T-cell (primary cell): ENCODE data around the gene SMPDL3B. TPM values are rescaled to one million over a fixed set of nuclear protein-coding genes. Genes with fewer than 3 reads are reported as not detected.

ENCODE experiments used
- ATAC-seq, 4 experiments: fragments of 200-7000 bp in 3 of 4; fragments of 150-1000 bp in 1 of 4; cut with Tn5 transposase; replicated peaks in 1 of 4; 1 replicate in 3 of 4; 2 replicates in 1 of 4; pipeline ENCODE4 v1.10.0; 2021; ENCODE audit warnings: moderate library complexity in 3 of 4, mild to moderate bottlenecking in 2 of 4, moderate number of reproducible peaks in 1 of 4
- CTCF ChIA-PET, 2 donors: fragments of 300-600 bp; sonication (Branson Sonifier 250); formaldehyde crosslinking; loops; one replicate each; lab custom pipeline; 2022; ENCODE audit warnings: antibody characterized with exemption in 2 of 2; lab: Charles Lee
- POLR2A ChIA-PET, 2 donors: fragments of 300-600 bp; sonication (Branson Sonifier 250); formaldehyde crosslinking; loops; one replicate each; lab custom pipeline; 2022; ENCODE audit warnings: antibody characterized with exemption in 2 of 2; lab: Charles Lee
- DNase-seq, 35 experiments: peaks; one replicate each; pipeline versions ENCODE4 v3.0.0 to v3.0.0-alpha.2; 2013 to 2023
- H3K27ac ChIP-seq: one replicate; pipeline ENCODE4 v1.5.1; 2013; ENCODE audit warnings: low read length
- H3K27me3 ChIP-seq, 2 experiments: replicated peaks in 1 of 2; 1 replicate in 1 of 2; 2 replicates in 1 of 2; pipeline versions ENCODE4 v1.6.1 to v1.7.0; 2013; ENCODE audit warnings: low read length in 1 of 2, mixed read lengths in 1 of 2; ENCODE audit not compliant: control insufficient read depth in 2 of 2, insufficient read depth in 2 of 2; ENCODE audit errors: extremely low read depth in 1 of 2
- H3K36me3 ChIP-seq, 2 donors: 1 replicate in 1 of 2; 2 replicates in 1 of 2; pipeline versions ENCODE4 v1.6.1 to v1.7.0; 2013; ENCODE audit warnings: low read length in 1 of 2; ENCODE audit not compliant: control insufficient read depth in 2 of 2, insufficient read depth in 1 of 2; ENCODE audit errors: extremely low read depth in 1 of 2
- H3K4me1 ChIP-seq, 2 experiments: 1 replicate in 1 of 2; 2 replicates in 1 of 2; pipeline versions ENCODE4 v1.6.1 to v1.7.0; 2013; ENCODE audit warnings: low read length in 2 of 2, mixed read lengths in 1 of 2; ENCODE audit not compliant: insufficient read depth in 2 of 2, control insufficient read depth in 1 of 2; ENCODE audit errors: extremely low read depth in 1 of 2
- H3K4me3 ChIP-seq, 2 donors: 1 replicate in 1 of 2; 2 replicates in 1 of 2; pipeline versions ENCODE4 v1.5.1 to v1.7.0; 2013; ENCODE audit warnings: mild to moderate bottlenecking in 2 of 2, low read length in 1 of 2, moderate library complexity in 1 of 2; ENCODE audit not compliant: control insufficient read depth in 1 of 2; ENCODE audit errors: extremely low read depth in 1 of 2
- H3K9me3 ChIP-seq: 2 replicates; pipeline ENCODE4 v1.7.0; 2013
- H3K27ac Mint-ChIP-seq, 2 donors: one replicate each; pipeline ENCODE4 v1.8.0; 2020 to 2021; ENCODE audit warnings: mild to moderate bottlenecking in 2 of 2, mixed read lengths in 2 of 2
- H3K27me3 Mint-ChIP-seq, 2 donors: one replicate each; pipeline ENCODE4 v1.8.0; 2021 to 2022; ENCODE audit warnings: mixed read lengths in 2 of 2
- H3K36me3 Mint-ChIP-seq: one replicate; pipeline ENCODE4 v1.8.0; 2021; ENCODE audit warnings: mixed read lengths
- H3K4me1 Mint-ChIP-seq, 3 donors: one replicate each; pipeline ENCODE4 v1.8.0; 2020 to 2022; ENCODE audit warnings: mixed read lengths in 3 of 3, mild to moderate bottlenecking in 1 of 3
- H3K4me3 Mint-ChIP-seq, 3 donors: one replicate each; pipeline ENCODE4 v1.8.0; 2020 to 2022; ENCODE audit warnings: mild to moderate bottlenecking in 3 of 3, mixed read lengths in 3 of 3, moderate library complexity in 3 of 3
- H3K9me3 Mint-ChIP-seq, 3 donors: one replicate each; pipeline ENCODE4 v1.8.0; 2020 to 2022; ENCODE audit warnings: mixed read lengths in 3 of 3
- WGBS: methylation state at CpG from one replicate; pipeline ENCODE4 v1.1.5; 2013; ENCODE audit warnings: missing lambda C conversion rate; ENCODE audit not compliant: insufficient coverage; 5-methylcytosine and 5-hydroxymethylcytosine counted together
- total RNA-seq, 35 experiments: library from RNA in 6 of 35; stranded (reverse) in 6 of 35; fragments of 120-200 nt in 1 of 35; gene quantifications; one replicate each; pipeline versions ENCODE4 v1.2.1 to v1.2.4 and lab custom pipeline; 2013 to 2026

The SMPDL3B gene
- total RNA-seq (under 1 TPM in 4 of 5 donors, not detected in 1; 0.22 to 0.44 (median 0.33) TPM), total RNA-seq (lab: John Stamatoyannopoulos, UW) (0 to 0.34 (median 0.08) reads per million in 29 experiments)
- not detected for total RNA-seq (2013)

GRCh38 chr1:27934818-27935549, at the start of gene SMPDL3B:
TSS of gene SMPDL3B (plus strand) at chr1:27935000. CDS start at chr1:27935184, 184 bp downstream.
- no peaks in the 10 kb centered on the region for H3K9me3 ChIP-seq
- no peaks in the 10 kb centered on the region for H3K36me3 Mint-ChIP-seq
- peaks cover 0 to 10% of the 10 kb centered on the region in 2 experiments for H3K4me1 ChIP-seq
- ChIA-PET CTCF (interaction anchor here in 1 of 2 donors (0.6 kb wide), 1 partner anchor 537 kb away, joined by 4 read pairs; no protein-coding TSS in a partner anchor), POLR2A (interaction anchor here in 1 of 2 donors (0.6 kb wide), 1 partner anchor 16 kb away, joined by 4 read pairs; no protein-coding TSS in a partner anchor)
- peaks cover 9 to 14% of the 10 kb centered on the region in 2 donors for H3K27me3 Mint-ChIP-seq
- no peaks in the 10 kb centered on the region for H3K36me3 ChIP-seq
- peak within 1 kb of the TSS in 2 of 3 donors; percentile 17 to 54 for H3K4me3 Mint-ChIP-seq
- 14% methylated on average over 14 of the region's 16 CpGs for WGBS
- no peak within 1 kb of the TSS for H3K27ac ChIP-seq
- no peaks in the 10 kb centered on the region for H3K9me3 Mint-ChIP-seq
- peaks cover 7 to 24% (median 19%) of the 10 kb centered on the region in 3 donors for H3K4me1 Mint-ChIP-seq
- peaks cover 0 to 18% of the 10 kb centered on the region in 2 experiments for H3K27me3 ChIP-seq
- ATAC-seq (peak in 2 of 4 experiments; percentile 47 to 49), DNase-seq (no peak)
- H3K4me3 ChIP-seq = peak within 1 kb of the TSS in 1 of 2 donors; percentile 49
- H3K27ac Mint-ChIP-seq = no peak within 1 kb of the TSS

DNA sequence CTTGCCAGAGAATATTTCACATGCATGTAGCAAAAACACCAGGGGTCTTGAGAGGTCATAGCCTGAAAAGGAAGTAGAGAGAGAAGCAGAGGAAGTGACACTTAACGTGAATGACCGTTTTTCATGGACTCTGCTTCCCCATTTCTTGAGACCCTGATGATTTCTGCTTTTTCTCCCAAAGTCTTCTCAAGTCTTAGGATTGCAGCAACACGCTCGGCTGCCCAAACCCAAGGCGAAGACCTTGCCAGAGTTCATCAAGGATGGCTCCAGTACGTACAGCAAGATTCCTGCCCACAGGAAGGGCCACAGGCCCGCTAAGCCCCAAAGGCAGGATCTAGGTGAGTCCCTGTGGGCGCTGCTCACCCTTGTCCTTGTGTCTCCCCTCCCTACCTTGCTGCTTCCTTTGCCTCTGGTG, 49.7 kb upstream of the SMPDL3B start:
- Histone ChIP-seq H3K27me3 (no peaks in the 10 kb centered on the region), H3K4me1 (peaks cover 18 to 74% of the 10 kb centered on the region in 2 experiments), H3K9me3 (no peaks in the 10 kb centered on the region), H3K36me3 (peaks cover 13 to 65% of the 10 kb centered on the region in 2 donors), H3K4me3 (no peak overlapping the region), H3K27ac (peak overlapping the region; percentile 75)
- WGBS = 78% methylated on average over 6 of the region's 8 CpGs
- Mint-ChIP-seq H3K27me3 (no peaks in the 10 kb centered on the region), H3K4me1 (peaks cover 21 to 72% (median 70%) of the 10 kb centered on the region in 3 donors), H3K36me3 (peaks cover 61% of the 10 kb centered on the region), H3K4me3 (peak overlapping the region in 1 of 3 donors; percentile 79), H3K9me3 (no peaks in the 10 kb centered on the region), H3K27ac (peak overlapping the region; percentile 35 to 99)
- CTCF ChIA-PET = no interaction called here
- POLR2A ChIA-PET = no interaction called here
- ATAC-seq (no peak), DNase-seq (no peak)

DNA sequence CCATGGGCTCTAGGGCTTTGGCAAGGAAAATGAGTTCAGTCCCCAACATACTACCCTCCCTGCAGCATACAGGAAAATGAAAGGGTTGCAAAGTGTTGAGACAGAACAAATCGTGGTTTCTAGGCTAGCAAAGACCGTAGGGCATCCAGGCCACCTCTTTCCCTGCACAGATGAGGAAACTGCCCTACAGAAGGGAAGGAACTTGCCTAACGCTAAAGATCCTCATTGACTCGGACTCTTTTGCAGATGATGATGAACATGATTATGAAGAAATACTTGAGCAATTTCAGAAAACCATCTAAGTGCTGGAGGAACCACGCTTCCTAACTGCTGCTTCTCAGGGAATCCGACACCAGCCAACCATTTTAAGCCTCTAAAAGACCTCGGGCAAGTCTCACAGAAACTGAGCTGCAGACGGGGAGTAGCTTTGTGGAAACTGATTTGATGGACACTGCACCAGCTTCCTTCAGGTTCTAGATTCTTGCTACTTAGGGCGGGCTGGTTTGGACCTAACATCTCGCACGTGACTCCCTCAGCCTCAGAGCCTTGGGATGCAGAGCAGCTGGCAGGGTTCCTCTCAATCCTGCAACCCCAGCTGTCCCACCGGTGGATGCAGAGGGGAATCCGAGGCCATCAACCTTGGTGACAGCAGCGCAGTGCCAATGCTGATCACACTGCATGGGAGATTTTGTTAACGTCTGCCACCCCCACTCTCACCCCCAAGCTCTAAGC, 49.0 kb upstream of the SMPDL3B start:
- Mint-ChIP-seq H3K9me3 (no peaks in the 10 kb centered on the region), H3K36me3 (peaks cover 65% of the 10 kb centered on the region), H3K27ac (peak overlapping the region; percentile 92 to 99), H3K27me3 (no peaks in the 10 kb centered on the region), H3K4me3 (peak overlapping the region in 1 of 3 donors; percentile 79), H3K4me1 (peaks cover 24 to 78% (median 77%) of the 10 kb centered on the region in 3 donors)
- Histone ChIP-seq H3K9me3 (no peaks in the 10 kb centered on the region), H3K27me3 (no peaks in the 10 kb centered on the region), H3K27ac (peak overlapping the region; percentile 75), H3K4me3 (no peak overlapping the region), H3K36me3 (peaks cover 13 to 59% of the 10 kb centered on the region in 2 donors), H3K4me1 (peaks cover 24 to 81% of the 10 kb centered on the region in 2 experiments)
- POLR2A ChIA-PET = interaction anchor here (0.6 kb wide), 2 partner anchors 440 to 1062 kb away, joined by 3 read pairs; no protein-coding TSS in a partner anchor
- ATAC-seq = no peak
- WGBS = 83% methylated on average over 10 of the region's 15 CpGs
- CTCF ChIA-PET = no interaction called here
- DNase-seq = no peak

- WGBS = no CpG with 5 or more reads among the region's 2 CpGs
- Histone ChIP-seq H3K36me3 (peaks cover 13 to 57% of the 10 kb centered on the region in 2 donors), H3K27ac (peak overlapping the region; percentile 75), H3K27me3 (no peaks in the 10 kb centered on the region), H3K4me3 (no peak overlapping the region), H3K4me1 (peaks cover 27 to 83% of the 10 kb centered on the region in 2 experiments), H3K9me3 (no peaks in the 10 kb centered on the region)
- Mint-ChIP-seq H3K27me3 (no peaks in the 10 kb centered on the region), H3K4me3 (peak overlapping the region in 1 of 3 donors; percentile 79), H3K9me3 (no peaks in the 10 kb centered on the region), H3K4me1 (peaks cover 24 to 82% (median 78%) of the 10 kb centered on the region in 3 donors), H3K36me3 (peaks cover 67% of the 10 kb centered on the region), H3K27ac (peak overlapping the region; percentile 92 to 99)
- ATAC-seq (no peak), DNase-seq (no peak)
- ChIA-PET POLR2A (interaction anchor here in 1 of 2 donors (0.6 kb wide), 1 partner anchor 441 kb away, joined by 3 read pairs; no protein-coding TSS in a partner anchor), CTCF (interaction anchor here in 1 of 2 donors (0.5 kb wide), 1 partner anchor 22 kb away, joined by 3 read pairs; no protein-coding TSS in a partner anchor)
These were observed 48.5 kb upstream of the SMPDL3B start for GRCh38 chr1:27886353-27886679.

DNA sequence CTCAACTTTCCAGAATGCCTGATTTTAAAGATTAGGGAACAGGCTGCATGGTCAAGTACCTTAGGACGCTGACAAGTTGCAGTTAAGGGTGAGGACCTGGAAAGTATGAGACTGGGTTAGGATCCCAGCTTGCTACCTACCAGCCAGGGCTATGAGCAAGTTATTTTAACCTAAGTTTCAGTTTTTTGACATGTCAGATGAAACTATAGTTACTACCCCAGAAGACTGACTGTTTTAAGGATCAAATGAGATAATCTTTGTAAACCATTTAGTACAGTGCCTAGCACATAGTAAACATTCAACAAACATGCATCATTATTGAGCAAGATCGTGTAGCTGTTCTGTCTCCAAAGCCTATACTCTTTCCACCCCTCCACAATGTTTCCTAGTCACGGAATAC, 48.1 kb upstream of the SMPDL3B start:
- H3K4me1 Mint-ChIP-seq = peaks cover 26 to 86% (median 80%) of the 10 kb centered on the region in 3 donors
- H3K36me3 Mint-ChIP-seq = peaks cover 70% of the 10 kb centered on the region
- Histone ChIP-seq H3K9me3 (no peaks in the 10 kb centered on the region), H3K27me3 (no peaks in the 10 kb centered on the region), H3K36me3 (peaks cover 12 to 52% of the 10 kb centered on the region in 2 donors), H3K4me1 (peaks cover 30 to 87% of the 10 kb centered on the region in 2 experiments), H3K27ac (peak overlapping the region; percentile 75), H3K4me3 (peak overlapping the region in 1 of 2 donors; percentile 17)
- ChIA-PET CTCF (interaction anchor here in 1 of 2 donors (0.5 kb wide), 1 partner anchor 22 kb away, joined by 3 read pairs; no protein-coding TSS in a partner anchor), POLR2A (interaction anchor here in 1 of 2 donors (0.6 kb wide), 1 partner anchor 729 kb away, joined by 6 read pairs; no protein-coding TSS in a partner anchor)
- peak overlapping the region in 2 of 3 donors; percentile 14 to 79 for H3K4me3 Mint-ChIP-seq
- ATAC-seq (peak; percentile 1 to 19 (median 4)), DNase-seq (no peak)
- no peaks in the 10 kb centered on the region for H3K27me3 Mint-ChIP-seq
- WGBS = 100% methylated on average over 1 of the region's 3 CpGs
- H3K9me3 Mint-ChIP-seq = no peaks in the 10 kb centered on the region
- peak overlapping the region; percentile 92 to 99 for H3K27ac Mint-ChIP-seq
